Smooth muscle cell of the umbilical artery (primary cell): ENCODE measurements around the gene LCE1A. TPM values are rescaled to one million over a fixed set of nuclear protein-coding genes. Genes with fewer than 3 reads are reported as not detected.

Experiments
- total RNA-seq: library from RNA; depleted of rRNA; stranded (reverse); fragments of >200 nt; gene quantifications from 2 replicates; pipeline ENCODE4 v1.2.3, GENCODE V29; 2014

The LCE1A gene
- total RNA-seq, result not detected in 2 replicates

GRCh38 chr1:152827173-152827572 is at the start of gene LCE1A:
LCE1A (plus strand) TSS chr1:152827473; CDS start chr1:152827473, 0 bp downstream.

GRCh38 chr1:152786077-152786476 is 41.2 kb upstream of the LCE1A start, which contains the start of gene LCE1E:
LCE1E (plus strand) TSS chr1:152786257; CDS start chr1:152787300, 1,043 bp downstream.

GRCh38 chr1:152796421-152796820 is 30.9 kb upstream of the LCE1A start, which contains the start of gene LCE1D:
LCE1D (plus strand) TSS chr1:152796721; CDS start chr1:152797795, 1,074 bp downstream.

GRCh38 chr1:152806576-152806975 is 20.7 kb upstream of the LCE1A start, which contains the start of gene LCE1C:
LCE1C (minus strand) TSS chr1:152806651; CDS start chr1:152805478, 1,173 bp downstream.

GRCh38 chr1:152811671-152812070 is 15.6 kb upstream of the LCE1A start, which contains the start of gene LCE1B:
LCE1B (plus strand) TSS chr1:152811971; CDS start chr1:152812447, 476 bp downstream.

GRCh38 chr1:152842556-152842955 is 15.3 kb downstream of the LCE1A start, which contains the start of gene LCE6A:
LCE6A (plus strand) TSS chr1:152842856; CDS start chr1:152843521, 665 bp downstream.

GRCh38 chr1:152859696-152860095 is 32.4 kb downstream of the LCE1A start, which contains the start of gene LCE7A:
LCE7A (plus strand) TSS chr1:152859996; CDS start chr1:152860698, 702 bp downstream.

Other genes starting within 250 kb of the LCE1A start
- not detected in 2 replicates for gene LCE3D, start 247.0 kb upstream of the LCE1A start, total RNA-seq
- gene LCE3C, start 227.2 kb upstream of the LCE1A start, total RNA-seq, result not detected in 2 replicates
- gene LCE3B, start 213.7 kb upstream of the LCE1A start, total RNA-seq, result not detected in 2 replicates
- not detected in 2 replicates for gene LCE3A, start 204.4 kb upstream of the LCE1A start, total RNA-seq
- gene LCE2D, start 164.1 kb upstream of the LCE1A start, total RNA-seq, result not detected in 2 replicates
- gene LCE2C, start 152.2 kb upstream of the LCE1A start, total RNA-seq, result not detected in 2 replicates
- not detected in 2 replicates for gene LCE2B, start 141.3 kb upstream of the LCE1A start, total RNA-seq
- gene LCE2A, start 129.1 kb upstream of the LCE1A start, total RNA-seq, result not detected in 2 replicates
- not detected in 2 replicates for gene LCE4A, start 119.3 kb upstream of the LCE1A start, total RNA-seq
- not detected in 2 replicates for gene KPRP, start 69.4 kb upstream of the LCE1A start, total RNA-seq
- not detected in 2 replicates for gene LCE1F, start 52.3 kb upstream of the LCE1A start, total RNA-seq
- 0.42 TPM in 1 of 2 replicates, not detected in the other for gene LCE1E, start 41.2 kb upstream of the LCE1A start, total RNA-seq
- gene LCE1D, start 30.8 kb upstream of the LCE1A start, total RNA-seq, result not detected in 2 replicates
- not detected in 2 replicates for gene LCE1C, start 20.8 kb upstream of the LCE1A start, total RNA-seq
- gene LCE1B, start 15.5 kb upstream of the LCE1A start, total RNA-seq, result not detected in 2 replicates
- gene LCE6A, start 15.4 kb downstream of the LCE1A start, total RNA-seq, result not detected in 2 replicates
- gene LCE7A, start 32.5 kb downstream of the LCE1A start, total RNA-seq, result not detected in 2 replicates
- not detected in 2 replicates for gene SMCP, start 50.8 kb downstream of the LCE1A start, total RNA-seq
- 1.1 TPM in 1 of 2 replicates, not detected in the other for gene IVL, start 81.1 kb downstream of the LCE1A start, total RNA-seq
- not detected in 2 replicates for gene SPRR5, start 119.7 kb downstream of the LCE1A start, total RNA-seq
- not detected in 2 replicates for gene SPRR4, start 143.2 kb downstream of the LCE1A start, total RNA-seq
- gene SPRR1A, start 156.6 kb downstream of the LCE1A start, total RNA-seq, result not detected in 2 replicates
- gene SPRR3, start 174.3 kb downstream of the LCE1A start, total RNA-seq, result not detected in 2 replicates
- not detected in 2 replicates for gene SPRR1B, start 203.7 kb downstream of the LCE1A start, total RNA-seq
- gene SPRR2D, start 213.6 kb downstream of the LCE1A start, total RNA-seq, result not detected in 2 replicates
- gene SPRR2A, start 230.0 kb downstream of the LCE1A start, total RNA-seq, result not detected in 2 replicates
- not detected in 2 replicates for gene SPRR2B, start 244.1 kb downstream of the LCE1A start, total RNA-seq